ENCODE data around the gene ELF2.
"Not testable (repeated sequence)": the region's sequence is repeated elsewhere in the genome, so short reads cannot be mapped to it uniquely, and the experiment has no call there.

ELF2 gene

GRCh38 chr4:139060591-139060990 is 116.4 kb downstream of the ELF2 start:
- DNase-seq = no peak

- DNase-seq = not testable (repeated sequence)
Measured at GRCh38 chr4:139059026-139059425, 118.0 kb downstream of the ELF2 start.

GRCh38 chr4:139054791-139055505 is 122.1 kb downstream of the ELF2 start:
- no peak for DNase-seq

- no peak for DNase-seq
Measured at GRCh38 chr4:139053909-139054308, 123.1 kb downstream of the ELF2 start.

- no peak for DNase-seq
Measured at GRCh38 chr4:139050446-139050845, 126.6 kb downstream of the ELF2 start.

GRCh38 chr4:139048026-139048425 is 129.0 kb downstream of the ELF2 start:
- no peak for DNase-seq

- DNase-seq = no peak
Measured at GRCh38 chr4:139044291-139044690, 132.7 kb downstream of the ELF2 start.

GRCh38 chr4:139042981-139043460 is 134.0 kb downstream of the ELF2 start:
- DNase-seq = no peak

GRCh38 chr4:139038874-139039443 is 138.1 kb downstream of the ELF2 start:
- DNase-seq = no peak

GRCh38 chr4:139036885-139037284 is 140.1 kb downstream of the ELF2 start:
- DNase-seq = no peak

- DNase-seq = no peak
Measured at GRCh38 chr4:139035650-139036049, 141.4 kb downstream of the ELF2 start.

GRCh38 chr4:139030614-139031235 is 146.3 kb downstream of the ELF2 start:
- no peak for DNase-seq

- not testable (repeated sequence) for DNase-seq
Measured at GRCh38 chr4:139029866-139030363, 147.1 kb downstream of the ELF2 start.

GRCh38 chr4:139028191-139028661 is 148.8 kb downstream of the ELF2 start:
- DNase-seq = no peak

GRCh38 chr4:139027776-139028175 is 149.2 kb downstream of the ELF2 start:
- DNase-seq = no peak

- DNase-seq = no peak
Measured at GRCh38 chr4:139025841-139026240, 151.2 kb downstream of the ELF2 start.

GRCh38 chr4:139024686-139025085 is 152.3 kb downstream of the ELF2 start:
- no peak for DNase-seq

- DNase-seq = no peak
Measured at GRCh38 chr4:139022835-139023234, 154.2 kb downstream of the ELF2 start.

GRCh38 chr4:139021071-139021470 is 155.9 kb downstream of the ELF2 start:
- DNase-seq = not testable (repeated sequence)

GRCh38 chr4:139020384-139020783 is 156.6 kb downstream of the ELF2 start:
- no peak for DNase-seq

GRCh38 chr4:139018971-139019758 is 157.9 kb downstream of the ELF2 start:
- no peak for DNase-seq

- no peak for DNase-seq
Measured at GRCh38 chr4:139018501-139018900, 158.5 kb downstream of the ELF2 start.

GRCh38 chr4:139017861-139018260 is 159.2 kb downstream of the ELF2 start:
- no peak for DNase-seq
